WTC11 (cell line): ENCODE measurements around the gene BTBD9.

ENCODE experiments used
- ATF2 ChIP-seq: sonication (generic); formaldehyde crosslinking; IDR thresholded peaks from 2 replicates; pipeline ENCODE4 v1.8.1; 2022; ENCODE audit warnings: low read depth, missing genetic modification reagents, borderline replicate concordance
- CTCF ChIP-seq: fragments of 200-600 bp; IDR thresholded peaks from 2 replicates; pipeline ENCODE4 v1.8.0; 2022; ENCODE audit warnings: antibody characterized with exemption
- E2F1 ChIP-seq: sonication (generic); formaldehyde crosslinking; IDR thresholded peaks from 2 replicates; pipeline ENCODE4 v1.8.0; 2022; ENCODE audit warnings: mild to moderate bottlenecking, missing genetic modification reagents
- ELF4 ChIP-seq: sonication (generic); formaldehyde crosslinking; IDR thresholded peaks from 2 replicates; pipeline ENCODE4 v1.8.1; 2022; ENCODE audit warnings: low read depth, mild to moderate bottlenecking, moderate library complexity, missing genetic modification reagents
- FOXJ3 ChIP-seq: sonication (generic); formaldehyde crosslinking; IDR thresholded peaks from 2 replicates; pipeline ENCODE4 v1.9.0; 2021; ENCODE audit warnings: missing genetic modification reagents, mild to moderate bottlenecking, borderline replicate concordance
- GABPB1 ChIP-seq: sonication (generic); formaldehyde crosslinking; IDR thresholded peaks from 2 replicates; pipeline ENCODE4 v1.8.1; 2023; ENCODE audit warnings: mild to moderate bottlenecking, missing genetic modification reagents
- NR3C1 ChIP-seq: sonication (generic); formaldehyde crosslinking; conservative IDR thresholded peaks from 2 replicates; pipeline ENCODE4 v1.8.1; 2023; ENCODE audit warnings: low read depth, mild to moderate bottlenecking, missing genetic modification reagents
- PREB ChIP-seq: sonication (generic); formaldehyde crosslinking; IDR thresholded peaks from 2 replicates; pipeline ENCODE4 v1.8.1; 2022; ENCODE audit warnings: mild to moderate bottlenecking, missing genetic modification reagents, moderate library complexity, borderline replicate concordance
- ZNF121 ChIP-seq: sonication (generic); formaldehyde crosslinking; IDR thresholded peaks from 2 replicates; pipeline ENCODE4 v1.8.0; 2023; ENCODE audit warnings: missing genetic modification reagents
- ZNF138 ChIP-seq: sonication (generic); formaldehyde crosslinking; conservative IDR thresholded peaks from 2 replicates; pipeline ENCODE4 v1.8.1; 2022; ENCODE audit warnings: mild to moderate bottlenecking, moderate library complexity, missing genetic modification reagents

- TF ChIP-seq FOXJ3 (CRISPR knock-in tag) (no peak), CTCF (no peak), ZNF121 (CRISPR knock-in tag) (no peak), ATF2 (no peak), ELF4 (CRISPR knock-in tag) (no peak), ZNF138 (CRISPR knock-in tag) (no peak), NR3C1 (CRISPR knock-in tag) (no peak), GABPB1 (CRISPR knock-in tag) (no peak), E2F1 (CRISPR knock-in tag) (no peak), PREB (no peak)
Observed at GRCh38 chr6:38514399-38514798, 125.3 kb downstream of the BTBD9 start.
